Stimulated activated CD4-positive, alpha-beta T cell treated with anti-CD3 and anti-CD28 coated beads, Interleukin-1b, Interleukin-23, amount 100 ng/mL, for 1 hour (primary cell): ENCODE measurements around the gene DDX23.

Source experiments
- DNase-seq, 2 donors: peaks; one replicate each; pipeline ENCODE4 v3.0.0-alpha.2; 2020; ENCODE audit warnings: low read depth in 2 of 2

DDX23 gene

GRCh38 chr12:48796976-48797375 lies 55.0 kb downstream of the DDX23 start:
- DNase-seq, result no peak

- no peak for DNase-seq
These were observed 56.2 kb downstream of the DDX23 start for GRCh38 chr12:48795550-48796455.

- no peak for DNase-seq
These were observed 57.1 kb downstream of the DDX23 start for GRCh38 chr12:48794870-48795269.

GRCh38 chr12:48793696-48794095 lies 58.3 kb downstream of the DDX23 start:
- no peak for DNase-seq

- no peak for DNase-seq
These were observed 62.1 kb downstream of the DDX23 start for GRCh38 chr12:48789858-48790326.

GRCh38 chr12:48788854-48789775 lies 62.8 kb downstream of the DDX23 start, which contains the start of gene ADCY6:
TSS of gene ADCY6 (minus strand) at chr12:48789089. CDS start at chr12:48783434, 5,655 bp downstream.
- DNase-seq, result no peak

- DNase-seq, result no peak
These were observed 63.5 kb downstream of the DDX23 start for GRCh38 chr12:48788524-48788853.

GRCh38 chr12:48787791-48788523 lies 64.0 kb downstream of the DDX23 start:
- DNase-seq, result no peak

- DNase-seq, result no peak
These were observed 65.1 kb downstream of the DDX23 start for GRCh38 chr12:48786591-48787544.

- no peak for DNase-seq
These were observed 68.5 kb downstream of the DDX23 start for GRCh38 chr12:48783432-48783831.

GRCh38 chr12:48782457-48783395 lies 69.2 kb downstream of the DDX23 start:
- no peak for DNase-seq

- DNase-seq, result no peak
These were observed 70.1 kb downstream of the DDX23 start for GRCh38 chr12:48781750-48782456.

GRCh38 chr12:48780381-48781025 lies 71.5 kb downstream of the DDX23 start:
- no peak for DNase-seq

GRCh38 chr12:48779869-48780268 lies 72.1 kb downstream of the DDX23 start:
- no peak for DNase-seq
